Measurements from ENCODE around the gene NPLOC4. TPM values are rescaled to one million over a fixed set of nuclear protein-coding genes. Genes with fewer than 3 reads are reported as not detected.

NPLOC4 gene
- total and polyA plus RNA-seq, 2 of the 13 experiments (the other 11 are each of a cell fraction or from before 2014, with no cell fraction given), result 57.0 to 97.0 TPM

DNA sequence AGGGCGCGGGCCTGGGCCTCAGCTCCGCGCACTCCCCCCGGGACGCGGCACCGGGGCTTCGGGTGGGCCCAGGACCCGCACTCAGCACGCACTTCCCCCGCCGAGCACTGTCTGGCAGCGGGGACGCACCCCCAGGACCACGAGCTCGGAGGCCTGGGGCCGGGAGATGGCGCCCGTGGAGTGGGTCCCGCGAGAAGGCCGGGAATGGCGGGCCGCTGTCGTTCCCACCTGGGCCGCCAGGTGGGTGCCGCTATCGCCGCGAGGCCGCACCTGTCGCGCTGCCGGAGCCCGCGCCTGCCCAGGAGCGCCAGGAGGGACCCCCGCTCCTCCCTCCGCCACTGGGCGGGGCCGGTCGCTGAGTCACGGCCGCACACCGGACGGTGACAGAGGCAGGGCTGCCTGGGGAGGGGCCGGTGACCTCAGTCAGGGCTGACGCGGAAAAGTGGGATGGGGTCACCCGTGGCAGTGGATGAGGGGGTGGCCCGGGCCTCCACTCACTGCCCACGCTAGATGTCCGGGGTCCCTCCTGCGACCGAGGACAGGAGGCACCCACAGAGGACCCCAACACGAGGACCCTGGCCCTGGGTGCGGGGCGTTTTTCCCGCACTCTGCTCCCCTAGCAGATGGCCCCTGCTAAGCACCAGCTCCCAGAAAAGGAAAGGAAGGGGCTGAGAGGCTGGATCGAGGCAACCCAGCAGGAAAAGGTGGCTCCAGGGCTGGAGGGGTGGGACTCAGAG, 117.5 kb downstream of the NPLOC4 start (continued):
- no peak for TF ChIP-seq ZNF660 (CRISPR knock-in tag; IDR thresholded peaks at IDR 0.05; ENCODE audit: borderline replicate concordance, low read depth)
- TF ChIP-seq HNF4A (CRISPR knock-in tag; IDR thresholded peaks at IDR 0.05), result no peak
- TF ChIP-seq SOX5 (CRISPR knock-in tag; IDR thresholded peaks at IDR 0.05; ENCODE audit: borderline replicate concordance), result no peak
- TF ChIP-seq, protein P1, sequence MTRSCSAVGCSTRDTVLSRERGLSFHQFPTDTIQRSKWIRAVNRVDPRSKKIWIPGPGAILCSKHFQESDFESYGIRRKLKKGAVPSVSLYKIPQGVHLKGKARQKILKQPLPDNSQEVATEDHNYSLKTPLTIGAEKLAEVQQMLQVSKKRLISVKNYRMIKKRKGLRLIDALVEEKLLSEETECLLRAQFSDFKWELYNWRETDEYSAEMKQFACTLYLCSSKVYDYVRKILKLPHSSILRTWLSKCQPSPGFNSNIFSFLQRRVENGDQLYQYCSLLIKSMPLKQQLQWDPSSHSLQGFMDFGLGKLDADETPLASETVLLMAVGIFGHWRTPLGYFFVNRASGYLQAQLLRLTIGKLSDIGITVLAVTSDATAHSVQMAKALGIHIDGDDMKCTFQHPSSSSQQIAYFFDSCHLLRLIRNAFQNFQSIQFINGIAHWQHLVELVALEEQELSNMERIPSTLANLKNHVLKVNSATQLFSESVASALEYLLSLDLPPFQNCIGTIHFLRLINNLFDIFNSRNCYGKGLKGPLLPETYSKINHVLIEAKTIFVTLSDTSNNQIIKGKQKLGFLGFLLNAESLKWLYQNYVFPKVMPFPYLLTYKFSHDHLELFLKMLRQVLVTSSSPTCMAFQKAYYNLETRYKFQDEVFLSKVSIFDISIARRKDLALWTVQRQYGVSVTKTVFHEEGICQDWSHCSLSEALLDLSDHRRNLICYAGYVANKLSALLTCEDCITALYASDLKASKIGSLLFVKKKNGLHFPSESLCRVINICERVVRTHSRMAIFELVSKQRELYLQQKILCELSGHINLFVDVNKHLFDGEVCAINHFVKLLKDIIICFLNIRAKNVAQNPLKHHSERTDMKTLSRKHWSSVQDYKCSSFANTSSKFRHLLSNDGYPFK (CRISPR knock-in tag; IDR thresholded peaks at IDR 0.05; ENCODE audit: borderline replicate concordance), result no peak
- TF ChIP-seq SMAD9 (CRISPR knock-in tag; IDR thresholded peaks at IDR 0.05), result no peak
- TF ChIP-seq, protein P2, sequence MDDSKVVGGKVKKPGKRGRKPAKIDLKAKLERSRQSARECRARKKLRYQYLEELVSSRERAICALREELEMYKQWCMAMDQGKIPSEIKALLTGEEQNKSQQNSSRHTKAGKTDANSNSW (CRISPR knock-in tag; IDR thresholded peaks at IDR 0.05; ENCODE audit: borderline replicate concordance), result no peak
- TF ChIP-seq, protein P3, sequence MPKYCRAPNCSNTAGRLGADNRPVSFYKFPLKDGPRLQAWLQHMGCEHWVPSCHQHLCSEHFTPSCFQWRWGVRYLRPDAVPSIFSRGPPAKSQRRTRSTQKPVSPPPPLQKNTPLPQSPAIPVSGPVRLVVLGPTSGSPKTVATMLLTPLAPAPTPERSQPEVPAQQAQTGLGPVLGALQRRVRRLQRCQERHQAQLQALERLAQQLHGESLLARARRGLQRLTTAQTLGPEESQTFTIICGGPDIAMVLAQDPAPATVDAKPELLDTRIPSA (CRISPR knock-in tag; IDR thresholded peaks at IDR 0.05; ENCODE audit: borderline replicate concordance), result no peak
- TF ChIP-seq, protein P4, sequence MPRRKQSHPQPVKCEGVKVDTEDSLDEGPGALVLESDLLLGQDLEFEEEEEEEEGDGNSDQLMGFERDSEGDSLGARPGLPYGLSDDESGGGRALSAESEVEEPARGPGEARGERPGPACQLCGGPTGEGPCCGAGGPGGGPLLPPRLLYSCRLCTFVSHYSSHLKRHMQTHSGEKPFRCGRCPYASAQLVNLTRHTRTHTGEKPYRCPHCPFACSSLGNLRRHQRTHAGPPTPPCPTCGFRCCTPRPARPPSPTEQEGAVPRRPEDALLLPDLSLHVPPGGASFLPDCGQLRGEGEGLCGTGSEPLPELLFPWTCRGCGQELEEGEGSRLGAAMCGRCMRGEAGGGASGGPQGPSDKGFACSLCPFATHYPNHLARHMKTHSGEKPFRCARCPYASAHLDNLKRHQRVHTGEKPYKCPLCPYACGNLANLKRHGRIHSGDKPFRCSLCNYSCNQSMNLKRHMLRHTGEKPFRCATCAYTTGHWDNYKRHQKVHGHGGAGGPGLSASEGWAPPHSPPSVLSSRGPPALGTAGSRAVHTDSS (CRISPR knock-in tag; conservative IDR thresholded peaks at IDR 0.05), result no peak
- no peak for TF ChIP-seq ZNF234 (CRISPR knock-in tag; conservative IDR thresholded peaks at IDR 0.05)
- TF ChIP-seq, protein P5, sequence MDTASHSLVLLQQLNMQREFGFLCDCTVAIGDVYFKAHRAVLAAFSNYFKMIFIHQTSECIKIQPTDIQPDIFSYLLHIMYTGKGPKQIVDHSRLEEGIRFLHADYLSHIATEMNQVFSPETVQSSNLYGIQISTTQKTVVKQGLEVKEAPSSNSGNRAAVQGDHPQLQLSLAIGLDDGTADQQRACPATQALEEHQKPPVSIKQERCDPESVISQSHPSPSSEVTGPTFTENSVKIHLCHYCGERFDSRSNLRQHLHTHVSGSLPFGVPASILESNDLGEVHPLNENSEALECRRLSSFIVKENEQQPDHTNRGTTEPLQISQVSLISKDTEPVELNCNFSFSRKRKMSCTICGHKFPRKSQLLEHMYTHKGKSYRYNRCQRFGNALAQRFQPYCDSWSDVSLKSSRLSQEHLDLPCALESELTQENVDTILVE (CRISPR knock-in tag; IDR thresholded peaks at IDR 0.05), result no peak
- peak; percentile 42; the same call in 1 of the 2 replicates for TF ChIP-seq ZNF891 (CRISPR knock-in tag; IDR thresholded peaks at IDR 0.05)
- no peak for TF ChIP-seq NFATC3 (CRISPR knock-in tag; IDR thresholded peaks at IDR 0.05)
- TF ChIP-seq, protein P6, sequence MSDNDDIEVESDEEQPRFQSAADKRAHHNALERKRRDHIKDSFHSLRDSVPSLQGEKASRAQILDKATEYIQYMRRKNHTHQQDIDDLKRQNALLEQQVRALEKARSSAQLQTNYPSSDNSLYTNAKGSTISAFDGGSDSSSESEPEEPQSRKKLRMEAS (IDR thresholded peaks at IDR 0.05), result peak; percentile 74
- no peak for TF ChIP-seq ZNF136 (CRISPR knock-in tag; IDR thresholded peaks at IDR 0.05; ENCODE audit: low read depth)
- no peak for TF ChIP-seq HOXA9 (CRISPR knock-in tag; IDR thresholded peaks at IDR 0.05; ENCODE audit: borderline replicate concordance)
- TF ChIP-seq ZNF839 (CRISPR knock-in tag; IDR thresholded peaks at IDR 0.05; ENCODE audit: borderline replicate concordance), result no peak
- TF ChIP-seq ADNP (CRISPR knock-in tag; IDR thresholded peaks at IDR 0.05), result no peak
- TF ChIP-seq DMAP1 (CRISPR knock-in tag; IDR thresholded peaks at IDR 0.05), result peak; percentile 32; the same call in 1 of the 2 replicates
- no peak for TF ChIP-seq ZNF569 (CRISPR knock-in tag; IDR thresholded peaks at IDR 0.05; ENCODE audit: borderline replicate concordance)
- no peak for TF ChIP-seq ZSCAN9 (CRISPR knock-in tag; IDR thresholded peaks at IDR 0.05; ENCODE audit: borderline replicate concordance)
- TF ChIP-seq ZNF563 (CRISPR knock-in tag; IDR thresholded peaks at IDR 0.05), result 0 out of 2 replicates have a peak, but pooled peaks have one; percentile 11
- no peak for TF ChIP-seq GZF1 (CRISPR knock-in tag; IDR thresholded peaks at IDR 0.05)
- TF ChIP-seq PTBP1 (IDR thresholded peaks at IDR 0.05; ENCODE audit: low read depth, low read length, poor library complexity, severe bottlenecking), result no peak

Data from HepG2 (cell line).